ENCODE data around the gene RUBCN.

- no peak for TF ChIP-seq CTCF (IDR thresholded peaks at IDR 0.05; ENCODE audit: low read depth, low read length, poor library complexity, severe bottlenecking)
- TF ChIP-seq EZH2phosphoT487 (IDR thresholded peaks at IDR 0.05; ENCODE audit: borderline replicate concordance, low read length), result no peak
These were observed 30.0 kb downstream of the RUBCN start for GRCh38 chr3:197706658-197707057.

Measured in DOHH2 (cell line).